Hepatocyte (in vitro differentiated cells): ENCODE measurements around the gene SUGCT. TPM values are rescaled to one million over a fixed set of nuclear protein-coding genes. Genes with fewer than 3 reads are reported as not detected.
A peak's percentile ranks its signal among the peaks of the same experiment; 100 is the strongest.

Experiments
- DNase-seq: peaks from one replicate; pipeline ENCODE4 v3.0.0-alpha.2; 2016; ENCODE audit warnings: low spot score
- H2AFZ ChIP-seq: fragments of 200-600 bp; sonication (generic); 2 replicates; pipeline ENCODE4 v1.6.0; 2016; ENCODE audit warnings: antibody characterized with exemption, mild to moderate bottlenecking
- H3K27ac ChIP-seq: fragments of 200-600 bp; sonication (generic); 2 replicates; pipeline ENCODE4 v1.5.1; 2016; ENCODE audit warnings: mild to moderate bottlenecking
- H3K27me3 ChIP-seq: fragments of 200-600 bp; sonication (generic); 2 replicates; pipeline ENCODE4 v1.6.1; 2016
- H3K36me3 ChIP-seq: fragments of 200-600 bp; sonication (generic); replicated peaks from 2 replicates; pipeline ENCODE4 v1.5.1; 2016; ENCODE audit warnings: low read depth; ENCODE audit not compliant: insufficient read depth
- H3K4me1 ChIP-seq: fragments of 200-600 bp; sonication (generic); 2 replicates; pipeline ENCODE4 v1.5.1; 2016; ENCODE audit warnings: mild to moderate bottlenecking, moderate library complexity; ENCODE audit not compliant: insufficient read depth
- H3K4me2 ChIP-seq: fragments of 200-600 bp; sonication (generic); 2 replicates; pipeline ENCODE4 v1.6.0; 2016
- H3K4me3 ChIP-seq: fragments of 200-600 bp; sonication (generic); 2 replicates; pipeline ENCODE4 v1.5.1; 2016; ENCODE audit warnings: mild to moderate bottlenecking
- H3K79me2 ChIP-seq: fragments of 200-600 bp; sonication (generic); 2 replicates; pipeline ENCODE4 v1.6.0; 2017; ENCODE audit warnings: mild to moderate bottlenecking
- H3K9me2 ChIP-seq: fragments of 200-600 bp; sonication (generic); replicated peaks from 2 replicates; pipeline ENCODE4 v1.6.0; 2017; ENCODE audit warnings: mild to moderate bottlenecking; ENCODE audit not compliant: insufficient read depth
- H3K9me3 ChIP-seq: fragments of 200-600 bp; sonication (generic); 2 replicates; pipeline ENCODE4 v1.5.1; 2016; ENCODE audit warnings: low read depth, mild to moderate bottlenecking
- H4K20me1 ChIP-seq: fragments of 200-600 bp; sonication (generic); 2 replicates; pipeline ENCODE4 v1.6.0; 2016; ENCODE audit warnings: mild to moderate bottlenecking; ENCODE audit not compliant: insufficient read depth, poor library complexity, severe bottlenecking
- EZH2 ChIP-seq: fragments of 200-600 bp; sonication (generic); IDR thresholded peaks from 2 replicates; pipeline ENCODE4 v1.6.1; 2016; ENCODE audit warnings: antibody characterized with exemption, mild to moderate bottlenecking, borderline replicate concordance
- EZH2phosphoT487 ChIP-seq: fragments of 200-600 bp; sonication (generic); IDR thresholded peaks from one replicate; pipeline ENCODE4 v1.6.1; 2018; ENCODE audit warnings: antibody characterized with exemption, mild to moderate bottlenecking, low read depth, moderate library complexity; ENCODE audit not compliant: unreplicated experiment, severe bottlenecking
- WGBS: methylation state at CpG from one replicate; pipeline ENCODE4 v1.1.6; 2016; ENCODE audit warnings: low lambda C conversion rate; ENCODE audit errors: missing lambda C conversion rate; 5-methylcytosine and 5-hydroxymethylcytosine counted together
- polyA plus RNA-seq: library from polyadenylated mRNA; unstranded; fragments of >200 nt; fragmentation: Nextera tagmentation; extraction: Ambion mirVana; gene quantifications from 2 replicates; pipeline ENCODE4 v1.2.1, GENCODE V29; 2016
- total RNA-seq: library from RNA; depleted of rRNA; stranded (reverse); fragments of >200 nt; gene quantifications from 2 replicates; pipeline ENCODE4 v1.2.3, GENCODE V29; 2014
- TF ChIP-seq, protein P1 (sequence below): fragments of 200-600 bp; sonication (generic); IDR thresholded peaks from 2 replicates; pipeline ENCODE4 v1.5.1; 2016; ENCODE audit warnings: antibody characterized with exemption, mild to moderate bottlenecking; ENCODE audit not compliant: poor library complexity

Gene SUGCT
- total and polyA plus RNA-seq, 2 experiments from 2014 or later = 5.1 to 12.0 TPM

DNA sequence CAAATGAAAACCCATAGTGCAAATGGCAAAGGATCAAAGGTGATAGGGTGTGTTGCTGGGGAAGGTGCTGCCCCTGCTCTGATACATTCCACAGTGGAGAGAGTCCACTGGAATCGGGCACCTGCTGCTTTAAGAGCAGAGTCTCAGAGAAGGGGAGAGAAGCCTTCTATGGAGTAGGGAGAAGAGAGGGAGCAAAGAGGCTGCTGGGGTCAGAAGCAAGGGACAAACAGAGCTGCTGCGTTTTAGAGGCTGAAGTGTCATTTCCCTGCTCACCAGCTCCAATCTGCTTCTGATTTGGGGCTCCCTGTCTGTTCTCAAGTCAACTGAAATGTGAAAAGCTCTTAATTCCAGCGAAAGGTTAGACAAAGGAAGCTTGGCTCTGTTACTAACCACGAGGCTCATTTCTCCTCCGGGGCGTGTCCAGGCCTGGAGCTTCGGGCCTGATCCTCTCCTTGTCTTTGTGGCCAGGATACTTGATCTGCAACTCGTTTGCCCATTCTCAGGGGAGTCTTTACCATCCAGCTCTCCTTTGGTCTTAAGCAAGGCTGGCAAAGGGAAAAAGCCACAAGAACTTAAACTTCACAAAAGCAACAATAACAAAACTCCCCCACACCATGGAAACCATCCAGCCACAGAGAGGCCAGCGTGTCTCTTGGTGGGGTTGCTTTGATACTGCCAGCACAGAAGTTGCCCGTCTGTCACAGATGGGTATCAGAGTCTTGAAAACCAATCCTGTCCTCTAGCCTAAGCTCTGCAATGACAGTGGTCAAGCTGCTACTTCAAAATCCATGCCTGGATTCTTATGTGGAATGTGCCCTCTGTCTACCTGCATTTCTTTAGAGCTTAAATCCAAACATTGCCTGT lies 692.6 kb downstream of the SUGCT start:
- H2AFZ ChIP-seq = peak overlapping the region; percentile 38
- H3K9me3 ChIP-seq = no peaks in the 10 kb centered on the region
- 50% methylated on average over 10 of the region's 10 CpGs for WGBS
- H3K4me2 ChIP-seq = peak overlapping the region; percentile 22
- no peaks in the 10 kb centered on the region for H3K79me2 ChIP-seq
- H3K4me1 ChIP-seq = peaks cover 22% of the 10 kb centered on the region
- H3K27me3 ChIP-seq = no peaks in the 10 kb centered on the region
- no peaks in the 10 kb centered on the region for H3K9me2 ChIP-seq
- TF ChIP-seq EZH2phosphoT487 (no peak), EZH2 (no peak)
- TF ChIP-seq, protein P1, sequence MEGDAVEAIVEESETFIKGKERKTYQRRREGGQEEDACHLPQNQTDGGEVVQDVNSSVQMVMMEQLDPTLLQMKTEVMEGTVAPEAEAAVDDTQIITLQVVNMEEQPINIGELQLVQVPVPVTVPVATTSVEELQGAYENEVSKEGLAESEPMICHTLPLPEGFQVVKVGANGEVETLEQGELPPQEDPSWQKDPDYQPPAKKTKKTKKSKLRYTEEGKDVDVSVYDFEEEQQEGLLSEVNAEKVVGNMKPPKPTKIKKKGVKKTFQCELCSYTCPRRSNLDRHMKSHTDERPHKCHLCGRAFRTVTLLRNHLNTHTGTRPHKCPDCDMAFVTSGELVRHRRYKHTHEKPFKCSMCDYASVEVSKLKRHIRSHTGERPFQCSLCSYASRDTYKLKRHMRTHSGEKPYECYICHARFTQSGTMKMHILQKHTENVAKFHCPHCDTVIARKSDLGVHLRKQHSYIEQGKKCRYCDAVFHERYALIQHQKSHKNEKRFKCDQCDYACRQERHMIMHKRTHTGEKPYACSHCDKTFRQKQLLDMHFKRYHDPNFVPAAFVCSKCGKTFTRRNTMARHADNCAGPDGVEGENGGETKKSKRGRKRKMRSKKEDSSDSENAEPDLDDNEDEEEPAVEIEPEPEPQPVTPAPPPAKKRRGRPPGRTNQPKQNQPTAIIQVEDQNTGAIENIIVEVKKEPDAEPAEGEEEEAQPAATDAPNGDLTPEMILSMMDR = no peak
- H3K27ac ChIP-seq = peak overlapping the region; percentile 69
- no peaks in the 10 kb centered on the region for H3K36me3 ChIP-seq
- H4K20me1 ChIP-seq = no peaks in the 10 kb centered on the region
- DNase-seq = peak; percentile 14
- no peak overlapping the region for H3K4me3 ChIP-seq

DNA sequence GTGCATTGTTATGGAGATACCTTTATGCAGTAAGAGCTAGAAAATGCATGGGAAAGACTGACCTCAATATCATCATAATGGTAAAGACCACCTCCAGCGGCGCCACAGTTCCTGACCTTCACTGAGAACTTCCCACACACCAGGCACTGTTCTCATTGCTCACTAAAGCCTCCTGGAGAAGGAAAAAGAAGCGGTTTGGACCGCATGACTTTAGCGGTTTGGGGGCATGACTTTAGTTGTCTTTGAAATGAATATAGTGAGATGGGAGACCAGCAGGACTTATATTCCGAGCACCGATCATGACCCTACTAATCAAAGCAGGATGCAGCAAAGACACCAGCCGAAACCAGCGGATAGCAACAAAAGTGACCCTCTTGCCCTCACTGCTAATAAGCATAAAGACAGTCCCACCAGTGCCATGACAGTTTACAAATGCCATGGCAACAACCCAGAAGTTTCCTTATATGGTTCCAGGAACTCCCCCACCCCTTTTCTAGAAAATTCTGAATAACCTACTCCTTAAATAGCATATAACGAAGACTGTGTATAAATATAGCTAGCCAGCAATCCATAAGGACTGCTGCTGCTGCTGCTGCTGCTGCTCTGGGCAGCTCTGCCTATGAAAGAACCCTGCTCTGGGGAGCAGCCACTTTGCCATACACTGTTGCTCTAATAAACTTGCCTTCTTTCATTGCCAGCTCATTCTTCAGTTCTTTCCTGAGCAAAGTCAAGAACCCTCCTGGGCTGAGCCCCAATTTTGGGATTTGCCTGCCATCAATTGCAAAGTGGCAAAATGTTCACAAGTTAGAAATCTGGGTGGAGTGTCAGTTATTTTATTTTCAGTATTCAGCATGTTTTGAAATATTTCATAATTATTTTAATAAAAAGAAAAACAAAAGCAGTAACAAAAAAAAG lies 694.1 kb downstream of the SUGCT start:
- Histone ChIP-seq H3K79me2 (no peaks in the 10 kb centered on the region), H3K9me3 (no peaks in the 10 kb centered on the region), H3K27me3 (no peaks in the 10 kb centered on the region), H3K4me2 (no peak overlapping the region), H3K36me3 (no peaks in the 10 kb centered on the region), H3K9me2 (no peaks in the 10 kb centered on the region), H4K20me1 (no peaks in the 10 kb centered on the region), H3K4me3 (no peak overlapping the region), H3K4me1 (peaks cover 28% of the 10 kb centered on the region), H3K27ac (no peak overlapping the region), H2AFZ (no peak overlapping the region)
- WGBS = 95% methylated on average over 10 of the region's 10 CpGs
- DNase-seq = no peak
- no peak for TF ChIP-seq EZH2
- no peak for TF ChIP-seq EZH2phosphoT487
- TF ChIP-seq, protein P1 = no peak

DNA sequence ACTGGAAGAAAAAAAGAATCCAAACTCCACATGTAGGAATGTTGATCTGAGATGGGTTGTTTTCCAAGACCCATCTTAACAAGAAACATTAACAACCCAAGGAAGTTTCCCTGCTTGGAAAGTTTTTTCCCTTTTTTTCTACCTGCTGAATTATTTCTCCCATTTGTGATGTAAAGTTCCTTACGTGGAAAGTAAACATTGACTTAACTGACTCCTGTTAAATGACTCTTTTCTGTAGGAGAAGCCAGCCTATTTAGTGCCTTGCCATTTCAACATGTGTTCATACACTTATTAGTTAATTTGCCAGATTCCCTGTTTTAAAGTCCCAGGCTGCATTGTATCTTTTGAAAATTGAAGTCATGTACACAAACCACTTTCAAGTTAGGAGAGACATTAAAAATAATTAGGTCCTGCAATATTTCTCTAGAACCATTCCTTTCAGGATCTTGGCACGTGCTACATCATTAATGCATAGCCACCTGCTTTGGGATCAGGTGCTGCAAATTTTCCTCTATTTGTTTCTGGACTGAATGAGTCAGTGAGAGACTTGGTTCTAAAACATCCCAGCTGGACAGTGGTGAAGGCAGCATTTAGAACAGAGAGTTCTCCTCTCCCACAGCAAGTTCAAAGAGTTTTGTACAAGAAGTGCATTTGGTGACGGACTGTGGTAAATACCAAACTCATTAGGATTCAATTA lies 698.5 kb downstream of the SUGCT start:
- Histone ChIP-seq H3K27ac (no peak overlapping the region), H3K4me1 (peaks cover 6% of the 10 kb centered on the region), H3K9me3 (no peaks in the 10 kb centered on the region), H3K9me2 (no peaks in the 10 kb centered on the region), H3K27me3 (no peaks in the 10 kb centered on the region), H3K79me2 (no peaks in the 10 kb centered on the region), H3K4me3 (no peak overlapping the region), H4K20me1 (no peaks in the 10 kb centered on the region), H3K36me3 (no peaks in the 10 kb centered on the region), H3K4me2 (no peak overlapping the region), H2AFZ (no peak overlapping the region)
- no peak for DNase-seq
- no peak for TF ChIP-seq EZH2
- no peak for TF ChIP-seq EZH2phosphoT487
- TF ChIP-seq, protein P1 = no peak
- 71% methylated on average over 3 of the region's 3 CpGs for WGBS
